ENCODE data around the gene GLRX5.

- no peak for TF ChIP-seq CTCF (IDR thresholded peaks at IDR 0.05)
- TF ChIP-seq POLR2A (IDR thresholded peaks at IDR 0.05): no peak
Measured at GRCh38 chr14:95551435-95551834, 16.6 kb downstream of the GLRX5 start.
